ENCODE results near the gene HS3ST5.

GRCh38 chr6:114342826-114343781, at the start of gene HS3ST5:
- TF ChIP-seq, protein P1, sequence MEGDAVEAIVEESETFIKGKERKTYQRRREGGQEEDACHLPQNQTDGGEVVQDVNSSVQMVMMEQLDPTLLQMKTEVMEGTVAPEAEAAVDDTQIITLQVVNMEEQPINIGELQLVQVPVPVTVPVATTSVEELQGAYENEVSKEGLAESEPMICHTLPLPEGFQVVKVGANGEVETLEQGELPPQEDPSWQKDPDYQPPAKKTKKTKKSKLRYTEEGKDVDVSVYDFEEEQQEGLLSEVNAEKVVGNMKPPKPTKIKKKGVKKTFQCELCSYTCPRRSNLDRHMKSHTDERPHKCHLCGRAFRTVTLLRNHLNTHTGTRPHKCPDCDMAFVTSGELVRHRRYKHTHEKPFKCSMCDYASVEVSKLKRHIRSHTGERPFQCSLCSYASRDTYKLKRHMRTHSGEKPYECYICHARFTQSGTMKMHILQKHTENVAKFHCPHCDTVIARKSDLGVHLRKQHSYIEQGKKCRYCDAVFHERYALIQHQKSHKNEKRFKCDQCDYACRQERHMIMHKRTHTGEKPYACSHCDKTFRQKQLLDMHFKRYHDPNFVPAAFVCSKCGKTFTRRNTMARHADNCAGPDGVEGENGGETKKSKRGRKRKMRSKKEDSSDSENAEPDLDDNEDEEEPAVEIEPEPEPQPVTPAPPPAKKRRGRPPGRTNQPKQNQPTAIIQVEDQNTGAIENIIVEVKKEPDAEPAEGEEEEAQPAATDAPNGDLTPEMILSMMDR (IDR thresholded peaks at IDR 0.05) = peak in 2 of 7 experiments; percentile 8 to 19
- TF ChIP-seq POLR2A (IDR thresholded peaks at IDR 0.05) = no peak
- TF ChIP-seq POLR2AphosphoS5 (IDR thresholded peaks at IDR 0.05) = no peak

Measured in stomach (tissue), 4 donors.